GM23338 (cell line): ENCODE data around the gene BPIFB6. TPM values are rescaled to one million over a fixed set of nuclear protein-coding genes. Genes with fewer than 3 reads are reported as not detected.

Experiments used
- ATAC-seq: fragments of 200-7000 bp; cut with Tn5 transposase; 3 replicates; pipeline ENCODE4 v1.9.1; 2020
- DNase-seq: peaks from one replicate; pipeline ENCODE4 v3.0.0-alpha.2; 2015; ENCODE audit warnings: low spot score
- H2AFZ ChIP-seq: fragments of 200-600 bp; sonication (generic); 2 replicates; pipeline ENCODE4 v1.8.0; 2016; ENCODE audit warnings: antibody characterized with exemption, mild to moderate bottlenecking, moderate library complexity
- H3F3A ChIP-seq: fragments of 200-600 bp; sonication (generic); replicated peaks from 2 replicates; pipeline ENCODE4 v1.8.0; 2017; ENCODE audit warnings: antibody characterized with exemption, mixed run types, low read depth
- H3K27ac ChIP-seq: fragments of 200-600 bp; sonication (generic); 2 replicates; pipeline ENCODE4 v1.6.1; 2016; ENCODE audit warnings: low read depth
- H3K27me3 ChIP-seq: fragments of 200-600 bp; sonication (generic); 2 replicates; pipeline ENCODE4 v1.8.0; 2016; ENCODE audit warnings: mild to moderate bottlenecking, mixed run types, moderate library complexity; ENCODE audit not compliant: insufficient read depth
- H3K36me3 ChIP-seq: fragments of 200-600 bp; sonication (generic); 2 replicates; pipeline ENCODE4 v1.8.0; 2016; ENCODE audit warnings: mild to moderate bottlenecking; ENCODE audit not compliant: insufficient read depth
- H3K4me1 ChIP-seq: fragments of 200-600 bp; sonication (generic); 2 replicates; pipeline ENCODE4 v1.8.0; 2016; ENCODE audit warnings: mild to moderate bottlenecking, moderate library complexity; ENCODE audit not compliant: insufficient read depth
- H3K4me2 ChIP-seq: fragments of 200-600 bp; sonication (generic); 2 replicates; pipeline ENCODE4 v1.7.1; 2017; ENCODE audit warnings: mixed run types
- H3K4me3 ChIP-seq: fragments of 200-600 bp; sonication (generic); 2 replicates; pipeline ENCODE4 v1.6.1; 2016; ENCODE audit warnings: mixed run types
- H3K79me2 ChIP-seq: fragments of 200-600 bp; sonication (generic); replicated peaks from 2 replicates; pipeline ENCODE4 v1.8.0; 2017; ENCODE audit warnings: mild to moderate bottlenecking; ENCODE audit not compliant: insufficient read depth
- H3K9me2 ChIP-seq: fragments of 200-600 bp; sonication (generic); 2 replicates; pipeline ENCODE4 v1.8.0; 2017; ENCODE audit not compliant: insufficient read depth
- H4K20me1 ChIP-seq: fragments of 200-600 bp; sonication (generic); replicated peaks from 2 replicates; pipeline ENCODE4 v1.8.0; 2017; ENCODE audit warnings: mild to moderate bottlenecking; ENCODE audit not compliant: insufficient read depth
- H3K27ac Mint-ChIP-seq: 2 replicates; pipeline ENCODE4 v1.8.0; 2020; ENCODE audit warnings: inconsistent platforms, mild to moderate bottlenecking, moderate library complexity, mixed read lengths
- H3K27me3 Mint-ChIP-seq: 3 replicates; pipeline ENCODE4 v1.8.0; 2022; ENCODE audit warnings: low read depth, mild to moderate bottlenecking, moderate library complexity, mixed read lengths, inconsistent platforms; ENCODE audit not compliant: insufficient read depth, poor library complexity
- H3K36me3 Mint-ChIP-seq: 3 replicates; pipeline ENCODE4 v1.8.0; 2021; ENCODE audit warnings: low read depth, mild to moderate bottlenecking, inconsistent platforms, moderate library complexity, mixed read lengths
- H3K4me1 Mint-ChIP-seq: 3 replicates; pipeline ENCODE4 v1.8.0; 2020; ENCODE audit warnings: mild to moderate bottlenecking, inconsistent platforms, mixed read lengths
- H3K4me3 Mint-ChIP-seq: 3 replicates; pipeline ENCODE4 v1.8.0; 2021; ENCODE audit warnings: moderate library complexity, mild to moderate bottlenecking, inconsistent platforms, mixed read lengths
- H3K9me3 Mint-ChIP-seq: 3 replicates; pipeline ENCODE4 v1.8.0; 2020; ENCODE audit warnings: moderate library complexity, mild to moderate bottlenecking, inconsistent platforms, mixed read lengths
- CREB1 ChIP-seq: fragments of 250-450 bp; sonication (Bioruptor Pico); IDR thresholded peaks from 2 replicates; pipeline ENCODE4 v1.5.0; 2020; ENCODE audit warnings: low read depth, mild to moderate bottlenecking, moderate library complexity
- CTCF ChIP-seq, 2 experiments: fragments of 200-600 bp in 1 of 2; sonication (generic) in 1 of 2; conservative IDR thresholded peaks; 2 replicates each; pipeline versions ENCODE4 v1.5.1 to v1.6.1; 2016 to 2017; ENCODE audit warnings: antibody characterized with exemption in 2 of 2, low read depth in 2 of 2, mild to moderate bottlenecking in 2 of 2, moderate library complexity in 1 of 2
- ETS1 ChIP-seq: IDR thresholded peaks from 2 replicates; pipeline ENCODE4 v1.6.1; 2016; ENCODE audit warnings: antibody characterized with exemption
- EZH2phosphoT487 ChIP-seq: fragments of 200-600 bp; sonication (generic); IDR thresholded peaks from one replicate; pipeline ENCODE4 v1.8.1; 2018; ENCODE audit warnings: antibody characterized with exemption; ENCODE audit not compliant: unreplicated experiment
- JUNB ChIP-seq: IDR thresholded peaks from one replicate; pipeline ENCODE4 v1.6.1; 2016; ENCODE audit warnings: antibody characterized with exemption; ENCODE audit not compliant: unreplicated experiment
- NANOG ChIP-seq: IDR thresholded peaks from 2 replicates; pipeline ENCODE4 v1.6.1; 2016; ENCODE audit warnings: antibody characterized with exemption, borderline replicate concordance
- POLR2AphosphoS5 ChIP-seq: IDR thresholded peaks from 2 replicates; pipeline ENCODE4 v1.6.1; 2016; ENCODE audit warnings: antibody characterized with exemption, low read depth
- REST ChIP-seq: IDR thresholded peaks from one replicate; pipeline ENCODE4 v1.6.1; 2018; ENCODE audit warnings: antibody characterized with exemption; ENCODE audit not compliant: unreplicated experiment
- ZNF114 ChIP-seq: fragments of 250-450 bp; sonication (Bioruptor Pico); IDR thresholded peaks from 2 replicates; pipeline ENCODE4 v1.5.0; 2020; ENCODE audit warnings: mild to moderate bottlenecking, moderate library complexity
- ZNF331 ChIP-seq: fragments of 250-450 bp; sonication (Bioruptor Pico); IDR thresholded peaks from 2 replicates; pipeline ENCODE4 v1.5.0; 2020; ENCODE audit warnings: low read depth, mild to moderate bottlenecking, moderate library complexity
- ZNF462 ChIP-seq: fragments of 250-450 bp; sonication (Bioruptor Pico); IDR thresholded peaks from 2 replicates; pipeline ENCODE4 v1.5.0; 2020; ENCODE audit warnings: mild to moderate bottlenecking, moderate library complexity
- polyA plus RNA-seq: library from polyadenylated mRNA; unstranded; fragments of >200 nt; fragmentation: Nextera tagmentation; extraction: Ambion mirVana; gene quantifications from 2 replicates; pipeline ENCODE4 v1.2.1, GENCODE V29; 2016
- total RNA-seq: library from RNA; depleted of rRNA; stranded (reverse); fragments of >200 nt; shearing (Covaris generic); gene quantifications from 2 replicates; pipeline ENCODE4 v1.2.3, GENCODE V29; 2014

Gene BPIFB6
- total and polyA plus RNA-seq, 2 experiments from 2014 or later, result not detected

- TF ChIP-seq CTCF (conservative IDR thresholded peaks at IDR 0.05; ENCODE audit: low read depth in 2 of 2), result no peak
- TF ChIP-seq POLR2AphosphoS5, result no peak
- no peak for TF ChIP-seq EZH2phosphoT487
- no peak for TF ChIP-seq ZNF331
- no peak for TF ChIP-seq ETS1
- TF ChIP-seq REST, result no peak
- no peak for TF ChIP-seq NANOG
- TF ChIP-seq CREB1 (CRISPR knock-in tag), result no peak
- no peak for TF ChIP-seq JUNB
- no peak for TF ChIP-seq ZNF114 (CRISPR knock-in tag)
These were observed 1.4 kb upstream of the BPIFB6 start (continued) for GRCh38 chr20:33030076-33030475.

GRCh38 chr20:33030569-33030968 is 879 bp upstream of the BPIFB6 start:
- H3K4me3 ChIP-seq, result no peak overlapping the region
- DNase-seq, result no peak
- H2AFZ ChIP-seq, result no peak overlapping the region
- H3K27ac ChIP-seq, result no peak overlapping the region
- H3K4me1 ChIP-seq, result no peaks in the 10 kb centered on the region
- Mint-ChIP-seq H3K4me1 (no peaks in the 10 kb centered on the region), H3K27ac (no peak overlapping the region), H3K4me3 (no peak overlapping the region), H3K27me3 (peaks cover 6% of the 10 kb centered on the region), H3K9me3 (0 out of 3 replicates have a peak, but pooled peaks cover 3% of the 10 kb centered on the region), H3K36me3 (no peaks in the 10 kb centered on the region)
- H3K79me2 ChIP-seq, result no peaks in the 10 kb centered on the region
- H3K27me3 ChIP-seq, result no peaks in the 10 kb centered on the region
- ATAC-seq, result no peak
- H3K36me3 ChIP-seq, result no peaks in the 10 kb centered on the region
- H4K20me1 ChIP-seq, result no peaks in the 10 kb centered on the region
- no peaks in the 10 kb centered on the region for H3F3A ChIP-seq
- H3K9me2 ChIP-seq, result 0 out of 2 replicates have a peak, but pooled peaks cover 3% of the 10 kb centered on the region
- no peak overlapping the region for H3K4me2 ChIP-seq
- no peak for TF ChIP-seq NANOG
- TF ChIP-seq ETS1, result no peak
- no peak for TF ChIP-seq POLR2AphosphoS5
- no peak for TF ChIP-seq ZNF462
- no peak for TF ChIP-seq EZH2phosphoT487
- TF ChIP-seq ZNF114 (CRISPR knock-in tag), result no peak
